ENCODE results near the gene TMEM63A. TPM values are rescaled to one million over a fixed set of nuclear protein-coding genes. Genes with fewer than 3 reads are reported as not detected.

Gene TMEM63A
- total RNA-seq, 4 donors from 2014 or later: 14.6 to 30.7 (median 24.5) TPM

DNA sequence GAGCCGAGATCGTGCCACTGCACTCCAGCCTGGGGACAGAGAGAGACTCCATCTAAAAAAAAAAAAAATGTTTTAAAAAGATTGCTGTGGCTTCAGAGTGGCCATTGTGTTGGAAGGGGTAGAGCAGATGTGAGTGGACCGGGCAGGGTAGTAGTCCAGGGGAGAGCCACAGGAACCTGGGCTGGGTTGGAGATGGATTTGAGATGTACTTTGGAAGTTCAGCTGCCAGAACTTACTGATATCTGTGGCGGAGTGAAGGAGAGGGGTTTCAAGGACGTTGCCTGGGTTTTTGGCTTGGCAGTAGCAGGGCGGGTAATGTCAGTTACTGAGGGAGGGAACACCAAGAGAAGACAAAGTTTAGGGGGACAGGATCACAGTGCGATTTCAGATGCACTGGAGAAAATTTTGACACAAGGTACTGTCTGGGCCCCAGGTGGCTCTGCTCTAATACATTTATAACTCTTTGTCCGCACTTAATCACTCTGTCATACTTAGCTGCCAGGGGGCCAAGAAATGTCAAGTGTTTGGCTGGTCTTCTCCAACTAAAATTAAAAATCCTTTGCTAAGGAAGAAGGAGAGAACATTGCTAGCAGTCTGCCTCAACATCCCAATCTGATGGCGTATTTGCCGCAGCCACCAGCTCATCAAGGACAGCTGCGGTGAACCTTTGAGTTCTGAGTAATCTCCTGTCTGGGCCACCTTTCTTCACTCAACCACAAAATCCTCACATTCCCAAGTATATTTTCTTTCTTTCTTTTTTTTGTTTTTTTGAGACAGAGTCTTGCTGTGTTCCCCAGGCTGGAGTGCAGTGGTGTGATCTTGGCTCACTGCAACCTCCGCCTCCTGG is 62.6 kb downstream of the TMEM63A start:
- Histone ChIP-seq H3K9me3 (no peaks in the 10 kb centered on the region), H3K36me3 (peaks cover 4 to 16% (median 8%) of the 10 kb centered on the region in 4 donors), H3K27me3 (no peaks in the 10 kb centered on the region), H3K4me1 (peaks cover 59 to 91% (median 82%) of the 10 kb centered on the region in 4 donors), H3K27ac (replicated peaks in 1 of 4) (peak overlapping the region; percentile 60 to 68 (median 66)), H3K4me3 (no peak overlapping the region)
- WGBS: 83% methylated on average over 12 of the region's 12 CpGs
- no peak for TF ChIP-seq CTCF (IDR thresholded peaks at IDR 0.05)
- TF ChIP-seq POLR2AphosphoS5 (IDR thresholded peaks at IDR 0.05): peak in 1 of 2 donors; percentile 18
- TF ChIP-seq EP300 (IDR thresholded peaks at IDR 0.05): no peak
- no peak for TF ChIP-seq POLR2A (IDR thresholded peaks at IDR 0.05; ENCODE audit: low read depth)
- intact Hi-C loops (cut with DNase I): no loop called here
- no peak for DNase-seq (ENCODE audit: extremely low spot score)

- 89% methylated on average over 7 of the region's 7 CpGs for WGBS
- DNase-seq (ENCODE audit: extremely low spot score): no peak
- intact Hi-C loops (cut with DNase I): no loop called here
Observed at GRCh38 chr1:225818229-225818628, 64.0 kb downstream of the TMEM63A start.

DNA sequence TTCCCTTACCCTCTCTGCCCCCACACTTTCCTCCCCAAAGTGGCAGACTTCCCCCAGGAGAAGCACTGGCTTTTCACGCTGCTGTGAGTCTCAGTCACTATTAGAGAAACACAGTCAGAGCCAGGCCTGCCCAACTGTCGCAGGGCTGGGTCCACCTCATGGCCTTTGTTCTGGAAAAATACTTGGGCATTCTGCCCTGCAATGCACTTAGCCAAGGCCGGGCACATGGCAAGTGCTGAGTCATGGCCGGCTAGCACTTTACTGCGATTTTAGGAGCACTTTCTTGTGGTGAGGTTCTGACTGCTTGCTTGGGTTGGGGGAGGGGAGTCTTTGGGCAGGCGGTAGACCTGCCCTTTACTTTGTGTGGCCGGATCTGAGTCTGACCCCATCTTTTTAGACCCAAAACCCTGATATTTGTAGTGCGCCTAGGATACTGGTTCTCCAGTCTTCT is 64.5 kb downstream of the TMEM63A start:
- peak overlapping the region in 3 of 4 donors; percentile 11 to 30 (median 12) for H3K4me3 ChIP-seq
- intact Hi-C loops (cut with DNase I): no loop called here
- no peak for DNase-seq (ENCODE audit: extremely low spot score)

More at GRCh38 chr1:225818229-225818628, 64.0 kb downstream of the TMEM63A start:
- peaks cover 61 to 91% (median 82%) of the 10 kb centered on the region in 4 donors for H3K4me1 ChIP-seq
- TF ChIP-seq CTCF (IDR thresholded peaks at IDR 0.05) (no peak), POLR2A (IDR thresholded peaks at IDR 0.05; ENCODE audit: low read depth) (no peak), POLR2AphosphoS5 (IDR thresholded peaks at IDR 0.05) (no peak), EP300 (IDR thresholded peaks at IDR 0.05) (no peak)
- H3K27ac ChIP-seq (replicated peaks in 1 of 4): peak overlapping the region; percentile 85 to 92 (median 90)
- no peak overlapping the region for H3K4me3 ChIP-seq
- H3K36me3 ChIP-seq: peaks cover 4 to 13% (median 8%) of the 10 kb centered on the region in 4 donors
- H3K27me3 ChIP-seq: no peaks in the 10 kb centered on the region
- H3K9me3 ChIP-seq: no peaks in the 10 kb centered on the region

DNA sequence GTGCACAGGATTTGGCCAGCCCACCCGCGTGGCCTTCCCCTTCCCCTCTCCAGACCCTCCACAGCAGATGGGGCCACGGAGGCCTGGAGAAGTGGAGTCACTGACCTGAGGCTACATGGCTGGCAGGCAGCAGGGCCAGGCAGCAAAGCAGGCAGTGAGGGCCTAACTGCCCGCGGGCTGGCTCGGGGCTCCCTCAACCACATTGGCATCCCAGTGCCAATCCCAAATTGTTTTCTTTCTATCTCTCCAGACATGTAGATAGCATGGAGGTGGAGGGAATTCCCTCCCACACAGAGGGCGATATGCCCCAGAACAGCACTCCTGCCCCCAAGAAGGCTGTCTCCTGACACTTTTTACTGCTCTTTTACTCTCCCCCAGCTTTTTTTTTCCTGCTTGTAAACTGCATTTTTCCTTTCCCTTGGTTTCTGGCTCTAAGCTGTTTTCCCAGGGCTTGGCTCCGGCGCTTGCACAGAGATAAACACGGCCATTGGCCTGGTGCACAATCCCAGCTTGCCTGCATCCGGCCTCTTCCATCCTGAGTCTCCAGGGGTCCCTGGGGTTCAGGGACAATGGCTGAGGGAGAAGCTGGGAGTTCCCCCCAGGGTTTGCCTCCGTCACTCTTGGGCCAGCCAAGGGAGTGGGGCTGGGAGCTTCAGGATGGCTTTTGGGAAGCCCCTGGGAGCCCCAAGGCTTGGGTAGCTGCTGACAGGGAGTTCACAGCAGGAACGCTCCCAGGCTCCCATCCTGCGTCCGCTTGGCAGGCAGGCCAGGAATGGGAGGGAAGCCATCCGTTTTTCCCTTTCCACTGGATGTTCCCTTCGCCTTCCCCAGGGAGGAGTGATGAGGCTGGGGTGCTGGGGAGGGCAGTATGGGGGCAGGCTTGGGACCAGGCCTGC is 65.3 kb downstream of the TMEM63A start:
- Histone ChIP-seq H3K27me3 (no peaks in the 10 kb centered on the region), H3K36me3 (peaks cover 3 to 4% (median 4%) of the 10 kb centered on the region in 4 donors), H3K9me3 (no peaks in the 10 kb centered on the region), H3K4me1 (peaks cover 74 to 93% (median 91%) of the 10 kb centered on the region in 4 donors), H3K4me3 (peak overlapping the region in 3 of 4 donors; percentile 11 to 30 (median 12)), H3K27ac (replicated peaks in 1 of 4) (peak overlapping the region; percentile 85 to 92 (median 90))
- WGBS: 32% methylated on average over 9 of the region's 17 CpGs
- intact Hi-C loops (cut with DNase I): no loop called here
- DNase-seq (ENCODE audit: extremely low spot score): no peak
- no peak for TF ChIP-seq EP300 (IDR thresholded peaks at IDR 0.05)
- TF ChIP-seq CTCF (IDR thresholded peaks at IDR 0.05): no peak
- no peak for TF ChIP-seq POLR2AphosphoS5 (IDR thresholded peaks at IDR 0.05)
- TF ChIP-seq POLR2A (IDR thresholded peaks at IDR 0.05; ENCODE audit: low read depth): no peak

More for the DNA sequence above, 64.5 kb downstream of the TMEM63A start:
- WGBS: 38% methylated on average over 8 of the region's 8 CpGs
- Histone ChIP-seq H3K27me3 (no peaks in the 10 kb centered on the region), H3K36me3 (peaks cover 4 to 12% (median 7%) of the 10 kb centered on the region in 4 donors), H3K9me3 (no peaks in the 10 kb centered on the region), H3K4me1 (peaks cover 67 to 91% (median 85%) of the 10 kb centered on the region in 4 donors), H3K27ac (replicated peaks in 1 of 4) (peak overlapping the region; percentile 85 to 92 (median 90))
- no peak for TF ChIP-seq EP300 (IDR thresholded peaks at IDR 0.05)
- peak; percentile 78 to 87 for TF ChIP-seq POLR2AphosphoS5 (IDR thresholded peaks at IDR 0.05)
